Measurements from ENCODE around the gene IQSEC1. TPM values are rescaled to one million over a fixed set of nuclear protein-coding genes. Genes with fewer than 3 reads are reported as not detected.

Gene IQSEC1
- total RNA-seq, 4 donors from 2014 or later: 56.1 to 99.5 (median 78.2) TPM

DNA sequence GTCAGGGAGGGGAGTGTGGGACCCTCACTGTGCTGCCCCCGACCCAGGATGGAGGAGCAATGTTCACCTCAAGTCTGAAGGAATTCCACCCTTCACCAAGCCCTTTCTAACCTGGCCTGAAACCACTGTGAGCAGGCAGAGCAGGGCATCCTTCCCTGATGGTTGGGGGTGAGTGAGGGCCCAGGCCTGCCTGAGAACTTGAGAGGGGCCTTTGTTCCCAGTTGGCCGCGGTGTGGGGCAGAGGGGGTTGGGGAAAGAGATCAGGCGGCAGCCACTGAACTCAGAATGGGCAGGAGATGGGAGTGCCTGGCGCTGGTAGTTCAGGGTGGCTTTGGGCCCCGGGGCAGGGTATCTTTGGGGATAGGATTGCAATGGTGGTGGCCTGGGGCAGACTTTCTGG lies 128.4 kb downstream of the IQSEC1 start:
- H3K4me1 ChIP-seq: peaks cover 81 to 96% (median 90%) of the 10 kb centered on the region in 4 donors
- H3K9me3 ChIP-seq: no peaks in the 10 kb centered on the region
- H3K27me3 ChIP-seq: no peaks in the 10 kb centered on the region
- peak overlapping the region in 1 of 4 donors; percentile 9 for H3K27ac ChIP-seq (replicated peaks in 1 of 4)
- TF ChIP-seq, protein P1, sequence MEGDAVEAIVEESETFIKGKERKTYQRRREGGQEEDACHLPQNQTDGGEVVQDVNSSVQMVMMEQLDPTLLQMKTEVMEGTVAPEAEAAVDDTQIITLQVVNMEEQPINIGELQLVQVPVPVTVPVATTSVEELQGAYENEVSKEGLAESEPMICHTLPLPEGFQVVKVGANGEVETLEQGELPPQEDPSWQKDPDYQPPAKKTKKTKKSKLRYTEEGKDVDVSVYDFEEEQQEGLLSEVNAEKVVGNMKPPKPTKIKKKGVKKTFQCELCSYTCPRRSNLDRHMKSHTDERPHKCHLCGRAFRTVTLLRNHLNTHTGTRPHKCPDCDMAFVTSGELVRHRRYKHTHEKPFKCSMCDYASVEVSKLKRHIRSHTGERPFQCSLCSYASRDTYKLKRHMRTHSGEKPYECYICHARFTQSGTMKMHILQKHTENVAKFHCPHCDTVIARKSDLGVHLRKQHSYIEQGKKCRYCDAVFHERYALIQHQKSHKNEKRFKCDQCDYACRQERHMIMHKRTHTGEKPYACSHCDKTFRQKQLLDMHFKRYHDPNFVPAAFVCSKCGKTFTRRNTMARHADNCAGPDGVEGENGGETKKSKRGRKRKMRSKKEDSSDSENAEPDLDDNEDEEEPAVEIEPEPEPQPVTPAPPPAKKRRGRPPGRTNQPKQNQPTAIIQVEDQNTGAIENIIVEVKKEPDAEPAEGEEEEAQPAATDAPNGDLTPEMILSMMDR (IDR thresholded peaks at IDR 0.05): no peak
- TF ChIP-seq POLR2AphosphoS5 (IDR thresholded peaks at IDR 0.05) (no peak), POLR2A (IDR thresholded peaks at IDR 0.05; ENCODE audit: low read depth) (no peak), EP300 (IDR thresholded peaks at IDR 0.05) (no peak)
- intact Hi-C loops (cut with DNase I): no loop called here
- H3K4me3 ChIP-seq: no peak overlapping the region
- DNase-seq (ENCODE audit: extremely low spot score): no peak
- WGBS: 83% methylated on average over 6 of the region's 6 CpGs
- H3K36me3 ChIP-seq: peaks cover 10 to 24% (median 21%) of the 10 kb centered on the region in 4 donors

DNA sequence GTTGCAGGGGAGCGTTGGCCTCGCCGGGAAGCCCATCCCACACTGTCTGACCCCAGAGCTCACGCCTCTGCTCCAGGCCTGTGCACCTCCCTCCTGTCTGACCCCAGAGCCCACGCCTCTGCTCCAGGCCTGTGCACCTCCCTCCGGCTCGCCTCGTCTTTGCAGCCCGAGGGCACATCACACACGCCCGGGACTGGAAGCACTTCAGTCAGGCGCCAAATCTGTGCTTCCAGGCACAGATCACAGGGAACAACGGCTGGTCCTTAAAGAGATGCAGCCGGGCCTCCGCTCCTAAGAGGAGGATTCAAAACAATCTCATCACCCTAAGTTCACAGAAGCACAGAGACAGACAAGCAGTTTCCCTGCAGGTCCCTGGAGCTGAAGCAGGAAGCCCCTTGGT lies 128.8 kb downstream of the IQSEC1 start:
- TF ChIP-seq, protein P1 (IDR thresholded peaks at IDR 0.05): no peak
- TF ChIP-seq EP300 (IDR thresholded peaks at IDR 0.05): no peak
- TF ChIP-seq POLR2A (IDR thresholded peaks at IDR 0.05; ENCODE audit: low read depth): no peak
- TF ChIP-seq POLR2AphosphoS5 (IDR thresholded peaks at IDR 0.05): no peak
- WGBS: 69% methylated on average over 4 of the region's 15 CpGs
- H3K27ac ChIP-seq (replicated peaks in 1 of 4): peak overlapping the region in 1 of 4 donors; percentile 9

DNA sequence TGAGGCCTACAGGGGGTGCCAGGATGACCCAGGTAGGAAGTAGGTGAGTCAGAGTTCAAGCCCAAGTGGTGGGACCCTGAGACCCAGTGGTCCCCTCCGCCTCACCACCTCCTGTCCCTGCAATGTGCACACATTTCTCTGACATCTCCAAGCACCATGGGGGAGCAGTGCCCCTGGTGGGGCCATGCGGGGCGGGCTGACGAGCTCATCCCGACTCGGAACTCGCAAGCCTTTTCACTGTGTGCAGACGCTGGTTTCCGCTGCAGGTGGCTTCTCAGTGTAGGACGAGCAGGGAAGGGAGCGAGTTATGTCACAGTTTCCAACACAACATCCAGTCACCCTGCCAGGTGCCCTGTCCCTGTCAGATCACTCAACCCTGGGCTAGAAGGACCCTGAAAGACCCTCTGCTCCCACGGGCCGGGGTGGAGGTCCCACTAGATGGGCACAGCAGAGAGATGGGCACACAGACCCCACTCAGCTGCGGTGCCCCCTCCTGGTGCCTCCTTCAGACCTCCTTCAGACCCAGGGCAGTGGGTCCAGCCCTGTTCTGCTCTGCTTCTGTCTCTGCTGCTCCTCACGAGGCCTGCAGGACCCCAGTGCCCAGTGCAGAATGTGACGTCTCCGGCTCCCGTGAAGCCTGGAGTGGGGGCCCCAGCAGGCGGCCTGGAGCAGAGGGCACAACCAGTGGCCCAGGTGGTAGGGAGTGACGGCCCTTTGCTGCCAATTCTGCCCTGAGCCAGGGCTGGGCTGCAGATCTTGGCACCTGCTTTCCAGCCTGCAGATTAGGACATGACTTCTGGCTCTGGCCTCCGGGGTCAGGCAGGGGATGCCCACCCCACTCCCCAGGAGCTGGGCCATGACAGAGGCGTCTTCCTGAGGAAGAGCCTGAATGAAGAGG lies 129.9 kb downstream of the IQSEC1 start:
- H3K27ac ChIP-seq (replicated peaks in 1 of 4): no peak overlapping the region
- peaks cover 81 to 96% (median 89%) of the 10 kb centered on the region in 4 donors for H3K4me1 ChIP-seq
- 75% methylated on average over 11 of the region's 22 CpGs for WGBS

More for the DNA sequence above, 128.8 kb downstream of the IQSEC1 start:
- H3K27me3 ChIP-seq: no peaks in the 10 kb centered on the region
- intact Hi-C loops (cut with DNase I): no loop called here
- no peaks in the 10 kb centered on the region for H3K9me3 ChIP-seq
- H3K36me3 ChIP-seq: peaks cover 10 to 28% (median 26%) of the 10 kb centered on the region in 4 donors
- no peak for DNase-seq (ENCODE audit: extremely low spot score)
- H3K4me1 ChIP-seq: peaks cover 81 to 96% (median 89%) of the 10 kb centered on the region in 4 donors
- H3K4me3 ChIP-seq: no peak overlapping the region

DNA sequence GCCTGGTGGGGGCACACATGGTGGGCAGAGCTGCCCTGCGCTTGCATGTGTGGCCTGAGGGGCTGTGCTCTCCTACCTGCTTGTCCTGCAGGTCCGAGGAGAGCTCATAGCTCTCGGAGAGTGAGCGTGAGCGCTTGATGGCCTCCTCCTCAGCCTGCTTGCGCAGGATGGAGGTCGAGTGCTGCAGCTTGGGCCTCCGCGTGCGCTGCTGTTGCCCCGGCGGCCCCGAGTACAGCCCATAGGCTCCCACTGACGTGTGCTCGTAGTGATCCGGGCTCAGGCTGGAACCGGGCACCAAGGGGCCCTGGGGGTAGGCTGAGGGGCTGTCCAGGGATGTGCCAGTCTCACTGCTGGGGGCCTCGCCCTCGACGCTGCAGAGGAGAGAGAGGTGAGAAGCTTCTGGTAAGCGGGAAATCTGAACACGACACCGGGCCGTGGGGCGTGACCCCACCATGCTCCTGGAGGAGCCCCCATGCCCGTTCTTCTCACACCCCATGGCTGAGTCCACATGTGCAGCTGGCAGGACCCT lies 131.7 kb downstream of the IQSEC1 start:
- intact Hi-C loops (cut with DNase I): no loop called here
- no peaks in the 10 kb centered on the region for H3K9me3 ChIP-seq
- H3K36me3 ChIP-seq: peaks cover 10 to 34% (median 32%) of the 10 kb centered on the region in 4 donors
- WGBS: 79% methylated on average over 6 of the region's 26 CpGs
- TF ChIP-seq, protein P1 (IDR thresholded peaks at IDR 0.05): no peak
- TF ChIP-seq POLR2A (IDR thresholded peaks at IDR 0.05; ENCODE audit: low read depth) (no peak), POLR2AphosphoS5 (IDR thresholded peaks at IDR 0.05) (no peak), EP300 (IDR thresholded peaks at IDR 0.05) (no peak)
- H3K4me3 ChIP-seq: no peak overlapping the region
- H3K27me3 ChIP-seq: no peaks in the 10 kb centered on the region
- no peak overlapping the region for H3K27ac ChIP-seq (replicated peaks in 1 of 4)
- peaks cover 74 to 91% (median 82%) of the 10 kb centered on the region in 4 donors for H3K4me1 ChIP-seq
- DNase-seq (ENCODE audit: extremely low spot score): no peak

More for the DNA sequence above, 129.9 kb downstream of the IQSEC1 start:
- TF ChIP-seq, protein P1 (IDR thresholded peaks at IDR 0.05): no peak
- TF ChIP-seq EP300 (IDR thresholded peaks at IDR 0.05) (no peak), POLR2A (IDR thresholded peaks at IDR 0.05; ENCODE audit: low read depth) (no peak), POLR2AphosphoS5 (IDR thresholded peaks at IDR 0.05) (no peak)
- DNase-seq (ENCODE audit: extremely low spot score): no peak
- H3K27me3 ChIP-seq: no peaks in the 10 kb centered on the region
- no peaks in the 10 kb centered on the region for H3K9me3 ChIP-seq
- peaks cover 10 to 33% (median 30%) of the 10 kb centered on the region in 4 donors for H3K36me3 ChIP-seq
- intact Hi-C loops (cut with DNase I): no loop called here
- H3K4me3 ChIP-seq: no peak overlapping the region
